Activated CD8-positive, alpha-beta T cell treated with anti-CD3 and anti-CD28 coated beads for 36 hours (primary cell): ENCODE measurements around the gene KCND3. TPM values are rescaled to one million over a fixed set of nuclear protein-coding genes. Genes with fewer than 3 reads are reported as not detected.

Experiments
- ATAC-seq: fragments of 200-7000 bp; cut with Tn5 transposase; one replicate; pipeline ENCODE4 v1.10.0; 2021; ENCODE audit warnings: mild to moderate bottlenecking, moderate library complexity
- CTCF ChIA-PET: fragments of 350-600 bp; sonication (Branson Sonifier 250); formaldehyde crosslinking; loops from one replicate; lab custom pipeline; 2021; ENCODE audit warnings: antibody characterized with exemption; lab: Charles Lee
- POLR2A ChIA-PET: fragments of 350-600 bp; sonication (Branson Sonifier 250); formaldehyde crosslinking; loops from one replicate; lab custom pipeline; 2021; ENCODE audit warnings: antibody characterized with exemption; lab: Charles Lee
- DNase-seq: peaks from one replicate; pipeline ENCODE4 v3.0.0-alpha.2; 2020
- H3K27ac Mint-ChIP-seq: one replicate; pipeline ENCODE4 v1.8.0; 2021; ENCODE audit warnings: mild to moderate bottlenecking, mixed read lengths
- H3K27me3 Mint-ChIP-seq: one replicate; pipeline ENCODE4 v1.8.0; 2021; ENCODE audit warnings: mixed read lengths
- H3K36me3 Mint-ChIP-seq: one replicate; pipeline ENCODE4 v1.8.0; 2021; ENCODE audit warnings: low read depth, mixed read lengths
- H3K4me1 Mint-ChIP-seq: one replicate; pipeline ENCODE4 v1.8.0; 2021; ENCODE audit warnings: low read depth, mixed read lengths
- H3K4me3 Mint-ChIP-seq: one replicate; pipeline ENCODE4 v1.8.0; 2021; ENCODE audit warnings: mild to moderate bottlenecking, moderate library complexity, mixed read lengths
- H3K9me3 Mint-ChIP-seq: one replicate; pipeline ENCODE4 v1.8.0; 2021; ENCODE audit warnings: mixed read lengths
- CTCF ChIP-seq: fragments of 200-600 bp; IDR thresholded peaks from one replicate; pipeline ENCODE4 v1.8.0; 2022; ENCODE audit warnings: antibody characterized with exemption, mild to moderate bottlenecking
- intact Hi-C: fragments of 100-400 bp; cut with micrococcal nuclease; formaldehyde crosslinking; loops from one replicate; pipeline ENCODE4 v1.10.0; 2022
- total RNA-seq, 2 experiments: library from RNA; stranded (reverse); gene quantifications; one replicate each; pipeline ENCODE4 v1.2.3, GENCODE V29; 2021

KCND3 gene
- total RNA-seq, 2 experiments from 2014 or later, result not detected

- ChIA-PET CTCF (no interaction called here), POLR2A (no interaction called here)
- Mint-ChIP-seq H3K4me1 (no peaks in the 10 kb centered on the region), H3K27ac (no peak overlapping the region), H3K4me3 (no peak overlapping the region), H3K36me3 (no peaks in the 10 kb centered on the region), H3K27me3 (peaks cover 21% of the 10 kb centered on the region), H3K9me3 (no peaks in the 10 kb centered on the region)
- intact Hi-C loops, result no loop called here
- DNase-seq (no peak), ATAC-seq (no peak)
- no peak for TF ChIP-seq CTCF
Observed at GRCh38 chr1:111876631-111877030, 112.8 kb downstream of the KCND3 start.

GRCh38 chr1:111875640-111876039 lies 113.8 kb downstream of the KCND3 start:
- ATAC-seq (no peak), DNase-seq (no peak)
- intact Hi-C loops, result no loop called here
- Mint-ChIP-seq H3K27ac (no peak overlapping the region), H3K4me1 (no peaks in the 10 kb centered on the region), H3K27me3 (peaks cover 15% of the 10 kb centered on the region), H3K36me3 (no peaks in the 10 kb centered on the region), H3K9me3 (no peaks in the 10 kb centered on the region), H3K4me3 (no peak overlapping the region)
- ChIA-PET POLR2A (no interaction called here), CTCF (no interaction called here)
- no peak for TF ChIP-seq CTCF

GRCh38 chr1:111873460-111874030 lies 115.9 kb downstream of the KCND3 start:
- DNase-seq, result no peak
- intact Hi-C loops, result no loop called here
- Mint-ChIP-seq H3K27me3 (peaks cover 12% of the 10 kb centered on the region), H3K27ac (no peak overlapping the region), H3K36me3 (no peaks in the 10 kb centered on the region), H3K4me1 (no peaks in the 10 kb centered on the region), H3K4me3 (no peak overlapping the region), H3K9me3 (no peaks in the 10 kb centered on the region)
- ChIA-PET CTCF (no interaction called here), POLR2A (no interaction called here)
- no peak for TF ChIP-seq CTCF
- no peak for ATAC-seq

- ChIA-PET POLR2A (interaction anchor here (1.5 kb wide), 1 partner anchor 19 kb away, joined by 3 read pairs; no protein-coding TSS in a partner anchor), CTCF (no interaction called here)
- H3K27ac Mint-ChIP-seq, result no peak overlapping the region
- no peak for TF ChIP-seq CTCF
- peaks cover 7% of the 10 kb centered on the region for H3K27me3 Mint-ChIP-seq
- no peaks in the 10 kb centered on the region for H3K36me3 Mint-ChIP-seq
- ATAC-seq (no peak), DNase-seq (no peak)
- H3K4me3 Mint-ChIP-seq, result no peak overlapping the region
- H3K4me1 Mint-ChIP-seq, result no peaks in the 10 kb centered on the region
- intact Hi-C loops, result no loop called here
- H3K9me3 Mint-ChIP-seq, result no peaks in the 10 kb centered on the region
Observed at GRCh38 chr1:111870181-111870580, 119.3 kb downstream of the KCND3 start.

- Mint-ChIP-seq H3K36me3 (no peaks in the 10 kb centered on the region), H3K4me3 (no peak overlapping the region), H3K4me1 (peaks cover 5% of the 10 kb centered on the region), H3K9me3 (no peaks in the 10 kb centered on the region), H3K27ac (no peak overlapping the region), H3K27me3 (peaks cover 13% of the 10 kb centered on the region)
- no peak for TF ChIP-seq CTCF
- ChIA-PET CTCF (no interaction called here), POLR2A (no interaction called here)
- no peak for DNase-seq
- no peak for ATAC-seq
- intact Hi-C loops, result no loop called here
Observed at GRCh38 chr1:111867868-111868440, 121.5 kb downstream of the KCND3 start.
